HCT116 (cell line): ENCODE results near the gene ATP8A2. TPM values are rescaled to one million over a fixed set of nuclear protein-coding genes. Genes with fewer than 3 reads are reported as not detected.

Experiments used
- ATAC-seq: fragments of 200-7000 bp; cut with Tn5 transposase; 2 replicates; pipeline ENCODE4 v1.9.1; 2020; ENCODE audit warnings: mild to moderate bottlenecking, moderate library complexity
- BruUV-seq: library from RNA; stranded (reverse); fragments of 400-500 nt; replicated peaks from 2 replicates; lab custom pipeline; 2021; lab: Mats Ljungman, UMichigan
- CTCF ChIA-PET: fragments of 300-600 bp; sonication (Branson Sonifier 250); formaldehyde crosslinking; loops from one replicate; lab custom pipeline; 2021; ENCODE audit warnings: antibody characterized with exemption; lab: Charles Lee
- POLR2A ChIA-PET: fragments of 300-600, 350-600 bp; sonication (Branson Sonifier 250); formaldehyde crosslinking; loops from one replicate; lab custom pipeline; 2021; ENCODE audit warnings: antibody characterized with exemption; lab: Charles Lee
- RAD21 ChIA-PET, 2 experiments: fragments of 300-600 bp; sonication (Branson Sonifier 250); formaldehyde crosslinking; loops; one replicate each; lab custom pipeline; 2023; ENCODE audit warnings: low total read pairs in 2 of 2; ENCODE audit not compliant: uncharacterized antibody in 2 of 2, unreplicated experiment in 2 of 2, low non-redundant PET in 1 of 2; lab: Charles Lee
- DNase-seq: peaks from one replicate; pipeline ENCODE4 v3.0.0-alpha.2; 2010; ENCODE audit warnings: low read depth, low spot score
- H2AFZ ChIP-seq: fragments of 200-600 bp; shearing (Covaris generic), sonication (generic); 2 replicates; pipeline ENCODE4 v1.6.1; 2017; ENCODE audit warnings: low read depth, mixed run types, mixed read lengths, antibody characterized with exemption, low read length; ENCODE audit not compliant: poor library complexity, severe bottlenecking
- H3K27ac ChIP-seq: 2 replicates; pipeline ENCODE4 v1.5.1; 2012; ENCODE audit warnings: low read depth, low read length
- H3K27me3 ChIP-seq: fragments of 200-600 bp; sonication (generic); 2 replicates; pipeline ENCODE4 v1.6.1; 2016; ENCODE audit warnings: mixed run types, low read length, mixed read lengths; ENCODE audit not compliant: insufficient read depth
- H3K36me3 ChIP-seq, 2 experiments: fragments of 200-500 bp in 1 of 2; fragments of 200-600 bp in 1 of 2; sonication (Bioruptor generic) in 1 of 2; sonication (generic) in 1 of 2; 2 replicates each; pipeline versions ENCODE4 v1.5.1 to v1.6.1; 2014 to 2016; ENCODE audit warnings: low read length in 2 of 2, inconsistent platforms in 1 of 2, mixed read lengths in 1 of 2, mixed run types in 1 of 2; ENCODE audit not compliant: insufficient read depth in 2 of 2, control insufficient read depth in 1 of 2
- H3K4me1 ChIP-seq, 2 experiments: fragments of 200-600 bp in 1 of 2; sonication (generic) in 1 of 2; 2 replicates each; pipeline versions ENCODE4 v1.5.1 to v1.6.1; 2012 to 2017; ENCODE audit warnings: low read length in 2 of 2, inconsistent platforms in 1 of 2, mild to moderate bottlenecking in 1 of 2, mixed read lengths in 1 of 2, mixed run types in 1 of 2, moderate library complexity in 1 of 2; ENCODE audit not compliant: insufficient read depth in 2 of 2, control insufficient read depth in 1 of 2
- H3K4me2 ChIP-seq: fragments of 200-600 bp; sonication (generic); 2 replicates; pipeline ENCODE4 v1.6.1; 2017; ENCODE audit warnings: mixed run types, low read length, mixed read lengths
- H3K4me3 ChIP-seq, 2 experiments: fragments of 200-600 bp in 1 of 2; sonication (generic) in 1 of 2; replicated peaks in 1 of 2; 2 replicates each; pipeline ENCODE4 v1.5.1; 2011 to 2016; ENCODE audit warnings: low read length in 2 of 2, control low read depth in 1 of 2, low read depth in 1 of 2, mild to moderate bottlenecking in 1 of 2, mixed read lengths in 1 of 2, mixed run types in 1 of 2
- H3K79me2 ChIP-seq: fragments of 200-600 bp; sonication (generic); 2 replicates; pipeline ENCODE4 v1.6.1; 2017; ENCODE audit warnings: mild to moderate bottlenecking, mixed run types, low read length, moderate library complexity, mixed read lengths; ENCODE audit not compliant: insufficient read depth
- H3K9ac ChIP-seq: fragments of 200-600 bp; sonication (generic); 2 replicates; pipeline ENCODE4 v1.6.1; 2016; ENCODE audit warnings: low read length, mixed read lengths
- H3K9me2 ChIP-seq: fragments of 200-600 bp; sonication (generic), shearing (Covaris generic); 2 replicates; pipeline ENCODE4 v1.6.1; 2017; ENCODE audit warnings: mixed run types, mild to moderate bottlenecking, moderate library complexity; ENCODE audit not compliant: insufficient read depth
- H3K9me3 ChIP-seq, 2 experiments: fragments of 200-500 bp in 1 of 2; fragments of 200-600 bp in 1 of 2; sonication (Bioruptor generic) in 1 of 2; sonication (generic) in 1 of 2; 2 replicates each; pipeline ENCODE4 v1.6.1; 2014 to 2017; ENCODE audit warnings: low read length in 2 of 2, mixed read lengths in 2 of 2, inconsistent platforms in 1 of 2, low read depth in 1 of 2, mild to moderate bottlenecking in 1 of 2, mixed run types in 1 of 2, moderate library complexity in 1 of 2; ENCODE audit not compliant: control insufficient read depth in 1 of 2, insufficient read depth in 1 of 2
- H4K20me1 ChIP-seq: fragments of 200-600 bp; sonication (generic), shearing (Covaris generic); 2 replicates; pipeline ENCODE4 v1.6.1; 2017; ENCODE audit warnings: mixed run types, mild to moderate bottlenecking, moderate library complexity; ENCODE audit not compliant: insufficient read depth
- CTCF ChIP-seq, 3 experiments: fragments of 200-600 bp in 1 of 3; sonication (generic) in 1 of 3; IDR thresholded peaks in 2 of 3; conservative IDR thresholded peaks in 1 of 3; 2 replicates each; pipeline ENCODE4 v1.5.1; 2012 to 2017; ENCODE audit warnings: low read depth in 2 of 3, low read length in 2 of 3, antibody characterized with exemption in 1 of 3, borderline replicate concordance in 1 of 3, control low read depth in 1 of 3, mild to moderate bottlenecking in 1 of 3, mixed read lengths in 1 of 3, mixed run types in 1 of 3, moderate library complexity in 1 of 3; ENCODE audit not compliant: insufficient read depth in 1 of 3
- EGR1 ChIP-seq: IDR thresholded peaks from 2 replicates; pipeline ENCODE4 v1.6.1; 2012; ENCODE audit warnings: low read depth
- EZH2 ChIP-seq: fragments of 200-600 bp; sonication (generic); IDR thresholded peaks from 2 replicates; pipeline ENCODE4 v1.6.1; 2017; ENCODE audit warnings: antibody characterized with exemption, mixed run types
- MAX ChIP-seq: IDR thresholded peaks from 2 replicates; pipeline ENCODE4 v1.6.1; 2012
- ZFX ChIP-seq: fragments of 450-650 bp; IDR thresholded peaks from 2 replicates; pipeline ENCODE4 v1.6.1; 2017
- intact Hi-C: fragments of 100-400 bp; cut with micrococcal nuclease; formaldehyde crosslinking; loops from 2 replicates; pipeline ENCODE4 v1.10.0; 2022
- total RNA-seq: library from RNA; stranded (reverse); gene quantifications from one replicate; pipeline ENCODE4 v1.2.1, GENCODE V29; 2021; ENCODE audit not compliant: unreplicated experiment

ATP8A2 gene
- total RNA-seq, 1 experiment from 2014 or later, result not detected

- CTCF ChIA-PET, result no interaction called here
- TF ChIP-seq EZH2 (no peak), ZFX (no peak), MAX (no peak), EGR1 (no peak)
- POLR2A ChIA-PET, result no interaction called here
- Histone ChIP-seq H3K9ac (no peak overlapping the region), H3K4me2 (no peak overlapping the region), H3K9me3 (no peaks in the 10 kb centered on the region), H3K4me1 (no peaks in the 10 kb centered on the region), H3K27me3 (peaks cover 38% of the 10 kb centered on the region), H3K4me3 (no peak overlapping the region), H3K79me2 (no peaks in the 10 kb centered on the region), H2AFZ (no peak overlapping the region), H4K20me1 (no peaks in the 10 kb centered on the region), H3K27ac (no peak overlapping the region), H3K36me3 (no peaks in the 10 kb centered on the region), H3K9me2 (no peaks in the 10 kb centered on the region)
- RAD21 ChIA-PET, result no interaction called here
- intact Hi-C loops, result no loop called here
- BruUV-seq, result no TSS peak
- DNase-seq (no peak), ATAC-seq (no peak)
Observed at GRCh38 chr13:25766991-25767390, 395.2 kb downstream of the ATP8A2 start.

GRCh38 chr13:25768376-25768775, 396.6 kb downstream of the ATP8A2 start:
- Histone ChIP-seq H3K9me2 (no peaks in the 10 kb centered on the region), H3K4me3 (no peak overlapping the region), H3K36me3 (no peaks in the 10 kb centered on the region), H2AFZ (no peak overlapping the region), H3K79me2 (no peaks in the 10 kb centered on the region), H3K4me2 (no peak overlapping the region), H3K27me3 (peaks cover 41% of the 10 kb centered on the region), H3K9me3 (no peaks in the 10 kb centered on the region), H3K27ac (no peak overlapping the region), H4K20me1 (no peaks in the 10 kb centered on the region), H3K4me1 (no peaks in the 10 kb centered on the region), H3K9ac (no peak overlapping the region)
- ChIA-PET RAD21 (no interaction called here), CTCF (no interaction called here), POLR2A (no interaction called here)
- no TSS peak for BruUV-seq
- TF ChIP-seq CTCF (IDR thresholded peaks at IDR 0.05 in 2 of 3, conservative IDR thresholded peaks at IDR 0.05 in 1 of 3; ENCODE audit: borderline replicate concordance in 1 of 3, insufficient read depth in 1 of 3, low read depth in 2 of 3, low read length in 2 of 3) (no peak), EGR1 (no peak)
- DNase-seq, result no peak
- ATAC-seq, result no peak
- intact Hi-C loops, result no loop called here
